Stimulated activated CD4-positive, alpha-beta T cell treated with anti-CD3 and anti-CD28 coated beads, Interleukin-1b, Interleukin-23, amount 100 ng/mL, for 48 hours (primary cell): Measurements from ENCODE around the gene TENT5D.
"Not testable (repeated sequence)": the region's sequence is repeated elsewhere in the genome, so short reads cannot be mapped to it uniquely, and the experiment has no call there.

Experiments
- DNase-seq: peaks from one replicate; pipeline ENCODE4 v3.0.0-alpha.2; 2020

Gene TENT5D

GRCh38 chrX:80420147-80420546, at the start of gene TENT5D:
Gene TENT5D (plus strand): TSS chrX:80420447. CDS start chrX:80442540, 22,093 bp downstream.
- no peak for DNase-seq

DNA sequence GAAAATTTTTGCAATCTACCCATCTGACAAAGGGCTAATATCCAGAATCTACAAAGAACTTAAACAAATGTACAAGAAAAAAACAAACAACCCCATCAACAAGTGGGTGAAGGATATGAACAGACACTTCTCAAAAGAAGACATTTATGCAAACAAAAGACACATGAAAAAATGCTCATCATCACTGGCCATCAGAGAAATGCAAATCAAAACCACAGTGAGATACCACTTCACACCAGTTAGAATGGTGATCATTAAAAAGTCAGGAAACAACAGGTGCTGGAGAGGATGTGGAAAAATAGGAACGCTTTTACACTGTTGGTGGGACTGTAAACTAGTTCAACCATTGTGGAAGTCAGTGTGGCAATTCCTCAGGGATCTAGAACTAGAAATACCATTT, 34.6 kb upstream of the TENT5D start:
- DNase-seq = not testable (repeated sequence)

GRCh38 chrX:80388206-80388605, 32.0 kb upstream of the TENT5D start:
- no peak for DNase-seq

DNA sequence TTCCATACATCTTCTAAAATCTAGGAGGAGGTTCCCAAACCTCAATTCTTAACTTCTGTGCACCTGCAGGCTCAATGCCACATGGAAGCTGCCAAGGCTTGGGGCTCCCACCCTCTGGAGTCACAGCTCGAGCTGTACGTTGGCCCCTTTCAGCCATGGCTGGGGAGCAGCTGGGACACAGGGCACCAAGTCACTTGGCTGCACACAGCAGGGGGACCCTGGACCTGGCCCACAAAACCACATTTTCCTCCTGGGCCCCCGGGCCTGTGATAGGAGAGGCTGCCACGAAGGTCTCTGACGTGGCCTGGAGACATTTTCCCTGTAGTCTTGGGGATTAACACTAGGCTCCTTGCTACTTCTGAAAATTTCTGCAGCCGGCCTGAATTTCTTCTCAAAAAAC, 8.2 kb upstream of the TENT5D start:
- DNase-seq = no peak

DNA sequence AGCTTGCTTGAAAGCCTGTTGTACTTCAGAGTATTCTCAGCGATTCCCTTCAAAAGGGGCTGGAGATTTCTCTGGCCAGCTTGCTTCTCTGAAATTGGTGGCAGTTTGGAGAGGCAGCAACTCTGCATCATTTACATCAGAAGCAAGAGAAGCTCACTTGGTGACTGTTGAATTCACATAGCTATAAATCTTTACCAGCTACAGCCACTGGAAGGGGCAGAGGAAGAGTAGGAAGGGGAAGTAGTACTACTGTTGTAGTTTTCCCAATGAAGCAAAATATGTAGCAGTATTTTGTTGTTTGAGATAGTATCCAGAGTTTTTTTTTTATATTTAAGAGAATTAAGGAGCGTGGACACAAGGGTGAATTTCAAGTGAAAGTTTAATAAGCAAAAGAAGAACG, 2.8 kb downstream of the TENT5D start:
- no peak for DNase-seq

- DNase-seq = no peak
These were observed 3.5 kb downstream of the TENT5D start for GRCh38 chrX:80423744-80424143.

GRCh38 chrX:80430826-80431504, 10.7 kb downstream of the TENT5D start:
- DNase-seq = no peak

- no peak for DNase-seq
These were observed 11.2 kb downstream of the TENT5D start for GRCh38 chrX:80431505-80431832.

- no peak for DNase-seq
These were observed 12.2 kb downstream of the TENT5D start for GRCh38 chrX:80432441-80432840.

DNA sequence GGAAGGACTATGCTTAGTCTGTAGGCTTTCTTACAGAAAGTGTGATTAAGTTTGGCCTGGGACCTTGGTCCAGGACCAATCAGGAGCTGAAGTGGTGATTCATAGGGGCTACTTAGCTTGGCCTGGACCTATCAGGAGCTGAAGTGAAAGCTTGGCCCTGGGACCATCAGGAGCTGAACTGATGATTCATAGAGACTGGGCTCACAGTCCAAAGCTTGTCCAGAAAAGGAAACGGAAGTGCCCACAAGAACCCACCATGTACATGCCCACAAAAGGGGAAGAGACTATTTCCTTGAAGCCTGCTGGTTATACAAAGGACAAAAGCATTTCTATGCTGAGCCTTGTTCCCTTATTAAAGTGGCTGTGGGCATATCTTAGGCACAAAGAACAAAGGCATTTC, 12.6 kb downstream of the TENT5D start:
- no peak for DNase-seq

- DNase-seq = not testable (repeated sequence)
These were observed 47.9 kb downstream of the TENT5D start for GRCh38 chrX:80468166-80468565.

- no peak for DNase-seq
These were observed 51.3 kb downstream of the TENT5D start for GRCh38 chrX:80471582-80471981.

GRCh38 chrX:80485543-80485942, 65.3 kb downstream of the TENT5D start:
- no peak for DNase-seq

DNA sequence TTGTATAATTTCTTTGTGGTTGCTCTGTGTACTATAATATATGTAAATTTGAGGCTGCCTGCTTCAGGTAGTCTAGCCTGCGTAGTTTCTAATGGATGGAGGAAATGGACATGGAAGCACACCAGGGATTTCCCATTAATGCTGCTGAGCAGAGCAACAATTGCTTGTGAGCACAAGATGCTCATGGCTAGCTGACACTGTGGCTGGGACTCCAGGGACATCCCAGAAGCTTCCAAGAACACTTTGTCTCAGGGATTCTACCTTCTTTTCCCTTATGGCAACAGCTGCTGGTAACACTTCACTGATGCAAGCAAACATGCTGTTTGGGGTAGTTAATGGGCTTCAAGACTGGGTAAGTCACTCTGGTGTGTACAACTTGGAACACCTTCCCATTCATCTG, 66.1 kb downstream of the TENT5D start:
- no peak for DNase-seq

DNA sequence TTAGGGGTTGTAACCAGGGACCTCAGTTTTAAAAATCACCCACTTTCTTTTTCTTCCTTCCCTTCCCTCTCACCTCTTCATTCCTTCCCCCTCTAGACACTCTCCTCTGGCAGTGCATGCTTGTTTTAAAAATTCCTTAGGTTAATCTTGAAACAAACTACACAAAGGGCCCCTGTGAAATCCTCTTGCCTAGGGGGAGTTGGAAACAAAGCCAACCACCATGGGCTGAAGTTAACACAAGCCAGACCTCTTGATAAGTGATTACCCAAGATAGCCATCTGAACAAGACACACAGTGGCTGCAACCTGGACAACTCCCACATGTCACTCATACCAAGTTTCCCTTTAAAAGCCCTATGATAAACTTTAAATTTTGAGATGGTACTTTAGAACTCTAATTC, 68.9 kb downstream of the TENT5D start:
- DNase-seq = no peak
